HEK293T (cell line): ENCODE data around the gene STH.

Experiments
- CTCF ChIA-PET: fragments of 350-600 bp; formaldehyde crosslinking; extraction: SDS; loops from one replicate; lab custom pipeline; 2021; ENCODE audit warnings: antibody characterized with exemption, inconsistent platforms; lab: Yijun Ruan, JAX
- POLR2A ChIA-PET: fragments of 350-600 bp; formaldehyde crosslinking; extraction: SDS; loops from one replicate; lab custom pipeline; 2020; ENCODE audit warnings: antibody characterized with exemption, inconsistent platforms; lab: Yijun Ruan, JAX
- DNase-seq: peaks from one replicate; pipeline ENCODE4 v3.0.0; 2012; ENCODE audit warnings: mixed read lengths; ENCODE audit errors: extremely low spot score
- ARNT ChIP-seq: fragments of 450-650 bp; IDR thresholded peaks from 2 replicates; pipeline ENCODE4 v1.6.1; 2017; ENCODE audit warnings: mild to moderate bottlenecking
- BHLHE40 ChIP-seq: fragments of 450-650 bp; IDR thresholded peaks from 2 replicates; pipeline ENCODE4 v1.6.1; 2016; ENCODE audit warnings: mild to moderate bottlenecking, moderate library complexity, borderline replicate concordance
- CTBP1 ChIP-seq: fragments of 450-650 bp; IDR thresholded peaks from 2 replicates; pipeline ENCODE4 v1.6.1; 2016; ENCODE audit warnings: borderline replicate concordance
- ELF4 ChIP-seq: fragments of 450-650 bp; IDR thresholded peaks from 2 replicates; pipeline ENCODE4 v1.6.1; 2017; ENCODE audit warnings: antibody characterized with exemption
- FOXA1 ChIP-seq: fragments of 450-650 bp; IDR thresholded peaks from 2 replicates; pipeline ENCODE4 v1.6.1; 2016; ENCODE audit warnings: mild to moderate bottlenecking
- FOXK2 ChIP-seq: fragments of 450-650 bp; IDR thresholded peaks from 2 replicates; pipeline ENCODE4 v1.6.1; 2016; ENCODE audit warnings: mild to moderate bottlenecking
- FOXM1 ChIP-seq: fragments of 450-650 bp; IDR thresholded peaks from 2 replicates; pipeline ENCODE4 v1.6.1; 2017; ENCODE audit warnings: mild to moderate bottlenecking, borderline replicate concordance
- HDGF ChIP-seq: fragments of 450-650 bp; IDR thresholded peaks from 2 replicates; pipeline ENCODE4 v1.6.1; 2017; ENCODE audit warnings: antibody characterized with exemption, borderline replicate concordance
- L3MBTL2 ChIP-seq: fragments of 450-650 bp; conservative IDR thresholded peaks from 2 replicates; pipeline ENCODE4 v1.6.1; 2016; ENCODE audit warnings: mild to moderate bottlenecking
- LEF1 ChIP-seq: fragments of 450-650 bp; IDR thresholded peaks from 2 replicates; pipeline ENCODE4 v1.6.1; 2017; ENCODE audit warnings: mild to moderate bottlenecking, borderline replicate concordance
- NFRKB ChIP-seq: fragments of 450-650 bp; IDR thresholded peaks from 2 replicates; pipeline ENCODE4 v1.6.1; 2016; ENCODE audit warnings: mild to moderate bottlenecking, moderate library complexity
- PKNOX1 ChIP-seq: fragments of 450-650 bp; IDR thresholded peaks from 2 replicates; pipeline ENCODE4 v1.6.1; 2016
- SP1 ChIP-seq: fragments of 450-650 bp; IDR thresholded peaks from 2 replicates; pipeline ENCODE4 v1.6.1; 2017
- SUZ12 ChIP-seq: fragments of 450-650 bp; IDR thresholded peaks from 2 replicates; pipeline ENCODE4 v1.6.1; 2016; ENCODE audit warnings: mild to moderate bottlenecking
- TARDBP ChIP-seq: fragments of 450-650 bp; IDR thresholded peaks from 2 replicates; pipeline ENCODE4 v1.6.1; 2016
- ZNF384 ChIP-seq: fragments of 450-650 bp; IDR thresholded peaks from 2 replicates; pipeline ENCODE4 v1.6.1; 2016

Gene STH

GRCh38 chr17:46008591-46008990, 9.5 kb downstream of the STH start:
- TF ChIP-seq HDGF (no peak), FOXA1 (no peak)
- no peak for DNase-seq
- ChIA-PET CTCF (no interaction called here), POLR2A (interaction anchor here (0.7 kb wide), 1 partner anchor 207 kb away, joined by 3 read pairs; no protein-coding TSS in a partner anchor)

GRCh38 chr17:46009681-46010596, 10.9 kb downstream of the STH start:
- TF ChIP-seq FOXM1 (no peak), ARNT (no peak), ELF4 (no peak), ZNF384 (no peak), NFRKB (no peak), SP1 (no peak)
- DNase-seq: no peak
- POLR2A ChIA-PET: no interaction called here
- CTCF ChIA-PET: no interaction called here

- CTCF ChIA-PET: interaction anchor here (1.1 kb wide), 1 partner anchor 202 kb away, joined by 4 read pairs; no protein-coding TSS in a partner anchor
- POLR2A ChIA-PET: no interaction called here
- no peak for TF ChIP-seq LEF1
- no peak for DNase-seq
Measured at GRCh38 chr17:46010597-46011186, 11.6 kb downstream of the STH start.

GRCh38 chr17:46011711-46012505, 12.9 kb downstream of the STH start:
- POLR2A ChIA-PET: no interaction called here
- no peak for DNase-seq
- CTCF ChIA-PET: interaction anchor here (1.1 kb wide), 1 partner anchor 201 kb away, joined by 4 read pairs; no protein-coding TSS in a partner anchor
- no peak for TF ChIP-seq NFRKB
- no peak for TF ChIP-seq FOXM1
- no peak for TF ChIP-seq SP1
- no peak for TF ChIP-seq BHLHE40
- TF ChIP-seq FOXK2: no peak
- TF ChIP-seq ZNF384: no peak
- no peak for TF ChIP-seq CTBP1
- no peak for TF ChIP-seq SUZ12
- no peak for TF ChIP-seq PKNOX1
- no peak for TF ChIP-seq LEF1
- TF ChIP-seq ELF4: no peak
- TF ChIP-seq FOXA1: no peak

- DNase-seq: no peak
- ChIA-PET CTCF (no interaction called here), POLR2A (no interaction called here)
- TF ChIP-seq FOXK2 (no peak), SUZ12 (no peak), CTBP1 (no peak), LEF1 (no peak)
Measured at GRCh38 chr17:46012506-46013079, 13.5 kb downstream of the STH start.

- ChIA-PET CTCF (no interaction called here), POLR2A (no interaction called here)
- TF ChIP-seq LEF1: no peak
- no peak for TF ChIP-seq ARNT
- no peak for TF ChIP-seq SP1
- TF ChIP-seq BHLHE40: no peak
- no peak for TF ChIP-seq FOXA1
- TF ChIP-seq FOXM1: no peak
- no peak for TF ChIP-seq NFRKB
- no peak for TF ChIP-seq ZNF384
- TF ChIP-seq L3MBTL2: no peak
- TF ChIP-seq HDGF: no peak
- no peak for TF ChIP-seq CTBP1
- TF ChIP-seq SUZ12: no peak
- no peak for TF ChIP-seq FOXK2
- no peak for TF ChIP-seq PKNOX1
- no peak for TF ChIP-seq ELF4
- no peak for TF ChIP-seq TARDBP
- no peak for DNase-seq
Measured at GRCh38 chr17:46013127-46013501, 14.1 kb downstream of the STH start.
